ENCODE results near the gene THSD7B.

- TF ChIP-seq CTCF (IDR thresholded peaks at IDR 0.05; ENCODE audit: low read depth, low read length, poor library complexity, severe bottlenecking) = no peak
- no peak for TF ChIP-seq EZH2phosphoT487 (IDR thresholded peaks at IDR 0.05; ENCODE audit: borderline replicate concordance, low read length)
Measured at GRCh38 chr2:136871424-136871823, 106.1 kb downstream of the THSD7B start.

Measured in DOHH2 (cell line).